ENCODE results near the gene TRMT1L.

- TF ChIP-seq POLR2A (IDR thresholded peaks at IDR 0.05) (no peak), CTCF (IDR thresholded peaks at IDR 0.05) (no peak), POLR2AphosphoS5 (IDR thresholded peaks at IDR 0.05) (no peak), EP300 (IDR thresholded peaks at IDR 0.05; ENCODE audit: low read depth) (no peak)
Measured at GRCh38 chr1:185073725-185074124, 83.0 kb downstream of the TRMT1L start.
